CD4-positive, alpha-beta T cell treated with Interleukin-2 at 100 ng/mL for 4 hours (primary cell): ENCODE results near the gene TEKT1.
"Not testable (repeated sequence)": the region's sequence is repeated elsewhere in the genome, so short reads cannot be mapped to it uniquely, and the experiment has no call there.

ENCODE experiments used
- DNase-seq: peaks from one replicate; pipeline ENCODE4 v3.0.0-alpha.2; 2020; ENCODE audit warnings: low spot score

Gene TEKT1

DNA sequence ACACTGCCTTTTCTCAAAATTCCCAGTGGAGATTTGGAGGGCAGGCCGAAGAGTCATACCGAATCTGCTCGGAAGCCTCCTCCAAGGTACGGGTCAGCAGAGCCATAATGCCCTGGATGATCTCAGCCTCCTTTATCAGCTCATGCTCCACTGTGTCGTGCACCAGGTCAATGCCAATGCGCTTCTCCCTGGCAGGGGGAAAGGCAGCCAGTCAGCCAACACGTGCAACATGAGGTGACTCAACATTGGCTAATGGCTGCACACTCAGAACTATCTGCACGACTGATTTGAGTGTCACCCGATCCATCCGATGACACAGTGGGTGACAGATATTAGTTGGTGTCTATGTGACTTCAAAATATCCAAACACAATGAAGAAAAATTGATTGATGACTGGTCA lies 15.8 kb downstream of the TEKT1 start:
- DNase-seq: no peak

DNA sequence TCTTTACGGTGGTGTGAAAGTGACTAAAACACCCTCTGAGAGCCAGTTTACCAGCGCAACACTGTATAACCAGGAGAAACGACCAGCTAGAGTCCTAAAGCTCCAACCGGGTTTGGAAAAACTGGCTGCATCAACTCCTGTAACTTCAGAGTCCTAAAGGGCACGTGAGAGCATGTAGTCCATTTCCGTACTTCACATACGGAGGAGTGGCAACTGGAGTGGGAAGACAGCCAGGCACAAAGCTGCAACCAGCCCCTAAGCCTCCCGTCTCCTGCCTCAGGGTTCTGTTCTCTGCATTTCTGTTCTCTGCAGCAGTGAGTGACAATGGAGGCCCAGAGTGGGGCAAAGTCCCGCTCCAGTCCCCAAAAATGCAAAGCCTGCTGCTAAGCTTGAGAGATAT lies 19.2 kb downstream of the TEKT1 start:
- no peak for DNase-seq

DNA sequence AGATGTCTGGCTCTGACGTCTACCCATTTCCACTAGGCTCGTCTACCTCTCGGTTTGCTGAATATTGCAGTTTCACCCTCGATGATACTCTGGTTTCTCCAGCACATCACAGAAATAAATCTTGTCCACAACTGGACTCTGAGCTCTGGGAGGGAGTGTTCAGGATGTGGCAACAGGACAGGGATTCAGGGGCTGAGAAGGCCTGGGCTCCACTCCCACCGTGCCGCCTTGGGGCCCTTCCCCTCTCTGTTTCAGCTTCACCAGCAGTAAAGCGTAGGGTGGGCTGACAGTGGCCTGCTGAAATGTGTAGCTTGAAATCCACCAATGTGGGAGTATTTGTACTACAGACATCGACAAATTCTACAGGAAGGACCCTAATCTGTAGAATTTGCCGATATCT lies 20.0 kb downstream of the TEKT1 start:
- no peak for DNase-seq

DNA sequence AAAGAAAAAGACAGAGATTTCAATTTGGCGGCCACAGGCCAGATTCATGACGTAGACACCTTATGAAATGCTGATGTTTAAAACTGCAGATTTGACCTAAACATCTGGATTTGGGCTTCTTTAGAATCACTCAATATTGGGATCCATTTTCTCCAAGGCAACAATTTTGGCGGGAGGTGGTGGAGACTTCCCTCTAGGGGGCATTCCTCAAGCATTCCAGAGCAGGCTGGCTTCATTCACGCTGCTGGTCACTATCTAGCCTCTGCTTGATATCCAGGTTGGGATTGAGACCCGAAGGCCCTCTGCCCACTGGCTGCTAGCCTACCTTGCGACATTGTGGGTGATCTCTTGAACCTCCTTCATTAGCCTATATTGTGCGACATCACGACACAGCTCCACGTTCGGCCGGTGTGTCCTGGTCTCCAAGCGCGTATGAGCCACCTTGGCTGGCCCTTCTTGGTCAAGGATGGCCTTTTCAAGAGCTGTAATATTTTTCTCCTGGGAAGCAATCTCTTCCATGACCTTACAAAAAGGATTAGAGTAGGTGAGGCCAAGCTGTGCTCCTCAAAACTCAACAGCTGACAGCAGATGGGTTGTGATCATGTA lies 31.0 kb downstream of the TEKT1 start:
- DNase-seq: no peak

DNA sequence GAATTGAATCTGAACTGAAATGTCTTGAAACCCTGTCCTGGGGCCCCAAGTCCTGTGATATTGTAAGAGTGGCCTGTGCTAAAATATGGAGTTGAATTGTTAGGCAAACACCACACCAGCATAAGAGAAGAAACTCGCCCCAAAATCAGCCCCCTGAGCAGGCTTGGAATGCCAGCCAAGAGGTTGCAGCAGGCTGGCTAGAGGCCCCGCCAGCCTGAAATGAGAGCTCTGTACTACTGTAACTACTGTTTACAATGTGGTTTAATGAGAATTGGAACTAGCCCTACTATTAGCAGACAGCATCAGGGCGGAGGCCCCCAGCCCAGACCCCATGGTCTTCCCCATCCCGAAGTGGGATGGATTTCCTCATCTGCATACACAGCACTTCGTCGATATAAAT lies 31.8 kb downstream of the TEKT1 start:
- DNase-seq: no peak

DNA sequence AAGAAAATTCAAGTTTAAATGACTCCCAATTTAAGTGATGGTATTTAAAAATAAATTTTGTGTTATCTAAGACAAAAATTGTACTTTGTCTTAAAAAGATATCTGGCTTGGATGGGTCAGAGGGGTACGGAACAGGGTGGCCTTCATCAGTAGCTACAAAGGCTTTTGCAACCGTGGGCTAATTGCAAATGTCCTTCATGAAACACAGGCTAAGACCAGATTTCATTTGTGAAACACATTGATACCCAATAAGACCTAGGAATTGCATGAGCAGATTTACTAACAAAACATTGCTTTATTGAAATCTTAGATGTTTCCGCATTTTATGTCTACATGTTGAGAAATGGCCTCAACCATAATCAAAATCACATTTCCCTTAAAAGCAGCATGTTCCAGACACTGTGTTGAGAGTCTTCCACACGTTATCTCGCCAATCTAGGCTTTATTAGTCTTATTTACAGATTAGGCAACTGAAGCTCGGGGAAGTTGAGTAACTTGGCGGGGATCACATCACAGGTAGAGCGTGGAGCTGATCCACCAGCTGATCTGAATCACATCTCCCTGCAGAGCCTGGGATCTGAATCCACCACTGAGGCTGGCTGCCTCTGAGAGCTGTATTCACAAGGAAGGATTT lies 33.7 kb downstream of the TEKT1 start:
- DNase-seq: no peak

DNA sequence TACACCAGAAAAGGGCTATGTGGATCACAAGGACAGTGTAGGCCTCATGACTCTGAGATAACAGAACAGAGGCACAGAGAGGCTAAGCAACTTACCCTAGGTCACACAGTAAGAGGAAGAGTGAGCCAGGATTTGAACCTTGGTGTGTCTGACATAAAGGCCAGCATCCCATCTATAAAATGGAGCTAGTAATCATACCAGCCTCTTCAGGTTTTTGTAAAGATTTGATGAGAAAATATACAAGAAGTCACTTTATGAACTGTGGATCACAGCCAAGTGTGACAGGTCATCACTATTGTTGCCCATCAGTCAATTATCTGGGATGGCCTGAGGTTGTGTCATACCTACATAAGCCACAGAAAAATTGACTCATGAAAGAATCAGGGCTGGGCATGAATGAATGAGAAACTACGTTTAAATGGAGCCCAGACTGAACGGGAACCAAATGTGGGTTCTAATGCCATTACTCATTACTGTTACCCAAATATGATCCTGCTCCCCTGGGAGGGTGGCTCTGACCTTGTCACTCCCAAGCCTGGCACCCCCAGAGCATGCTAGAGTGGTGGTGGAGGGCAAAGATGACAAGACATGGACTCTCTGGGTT lies 34.5 kb downstream of the TEKT1 start:
- DNase-seq: no peak

DNA sequence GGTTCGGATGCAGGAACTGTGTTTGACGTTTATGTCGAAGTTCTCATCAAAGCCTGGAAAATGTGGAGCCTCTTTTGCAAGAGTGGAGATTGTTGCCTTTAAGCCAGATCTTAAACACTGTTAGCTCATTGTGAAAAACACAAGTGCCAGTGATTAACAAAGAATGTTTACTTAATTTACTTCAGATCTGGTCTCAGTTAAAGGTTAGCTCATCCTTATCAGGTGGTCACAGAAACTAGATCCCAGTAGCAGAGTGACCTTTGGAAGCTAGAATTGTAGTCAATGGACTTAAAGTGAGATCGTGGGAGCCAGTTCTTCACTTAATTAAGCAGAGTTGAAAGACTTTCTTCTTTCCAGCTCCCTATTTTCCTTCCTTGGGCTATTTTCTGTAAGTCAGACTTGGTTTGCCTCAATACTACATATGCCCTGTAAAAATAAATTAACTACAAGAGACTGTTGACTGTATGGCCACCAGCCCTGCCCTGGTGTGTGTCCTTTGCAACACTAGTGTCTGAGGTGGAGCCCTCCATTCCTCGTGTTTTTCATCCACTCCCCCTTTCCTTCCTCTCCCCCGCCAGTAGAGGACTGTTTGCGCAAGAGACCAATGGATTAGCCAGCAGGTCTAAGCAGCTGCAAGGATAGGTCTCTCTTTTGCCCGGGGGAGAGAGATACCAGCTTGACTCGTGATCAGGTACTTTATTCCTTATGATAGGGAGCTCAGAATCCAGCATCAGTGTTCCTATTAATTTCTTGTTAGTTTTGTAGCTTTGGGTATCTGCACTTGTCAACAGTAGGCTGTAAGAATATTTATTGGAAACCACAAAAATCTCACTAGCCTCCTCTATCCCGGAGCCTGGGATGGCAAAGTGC lies 35.3 kb downstream of the TEKT1 start:
- no peak for DNase-seq

DNA sequence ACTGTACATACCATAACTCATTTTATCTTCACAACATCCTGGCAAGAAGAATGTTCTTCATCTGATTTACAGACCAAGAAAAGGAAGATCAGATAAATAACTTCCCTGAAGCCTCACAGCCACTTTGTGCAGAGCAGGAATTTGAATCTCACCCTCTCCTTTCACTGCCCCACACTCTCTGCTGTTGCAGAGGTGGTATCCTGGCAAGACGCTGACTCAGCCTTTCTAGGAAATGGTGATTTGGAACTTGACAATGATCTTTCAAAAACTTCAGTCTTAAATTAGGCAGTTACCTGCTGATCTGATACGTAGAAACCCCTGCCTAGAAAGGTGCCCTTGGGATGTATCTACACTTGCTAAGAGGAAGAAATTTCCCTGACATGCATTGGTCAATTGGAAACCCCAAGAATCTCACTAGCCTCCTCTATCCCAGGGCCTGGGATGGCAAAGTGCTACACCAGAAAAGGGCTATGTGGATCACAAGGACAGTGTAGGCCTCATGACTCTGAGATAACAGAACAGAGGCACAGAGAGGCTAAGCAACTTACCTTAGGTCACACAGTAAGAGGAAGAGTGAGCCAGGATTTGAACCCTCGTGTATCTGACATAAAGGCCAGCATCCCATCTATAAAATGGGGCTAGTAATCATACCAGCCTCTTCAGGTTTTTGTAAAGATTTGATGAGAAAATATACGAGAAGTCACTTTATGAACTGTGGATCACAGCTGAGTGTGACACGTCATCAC lies 37.6 kb downstream of the TEKT1 start:
- DNase-seq: no peak

DNA sequence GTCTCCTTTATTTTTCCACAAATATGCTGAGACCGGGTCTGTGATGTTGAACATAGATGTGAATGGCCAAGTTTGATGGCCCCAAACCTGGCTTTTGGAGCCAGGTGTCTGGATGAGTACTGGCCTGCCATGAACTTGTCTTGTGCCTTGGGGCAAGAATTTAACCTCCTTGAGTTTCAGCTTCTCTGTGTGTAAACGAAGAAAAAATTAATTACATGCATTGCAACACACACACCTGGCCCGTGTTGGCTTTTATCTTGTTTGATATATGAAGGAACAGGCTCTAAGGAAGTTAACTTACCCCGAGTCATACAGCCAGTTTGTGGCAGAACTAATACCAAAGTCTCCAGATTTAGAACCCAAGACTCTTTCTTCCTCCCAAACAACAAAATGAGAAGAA lies 42.4 kb downstream of the TEKT1 start:
- DNase-seq: no peak

DNA sequence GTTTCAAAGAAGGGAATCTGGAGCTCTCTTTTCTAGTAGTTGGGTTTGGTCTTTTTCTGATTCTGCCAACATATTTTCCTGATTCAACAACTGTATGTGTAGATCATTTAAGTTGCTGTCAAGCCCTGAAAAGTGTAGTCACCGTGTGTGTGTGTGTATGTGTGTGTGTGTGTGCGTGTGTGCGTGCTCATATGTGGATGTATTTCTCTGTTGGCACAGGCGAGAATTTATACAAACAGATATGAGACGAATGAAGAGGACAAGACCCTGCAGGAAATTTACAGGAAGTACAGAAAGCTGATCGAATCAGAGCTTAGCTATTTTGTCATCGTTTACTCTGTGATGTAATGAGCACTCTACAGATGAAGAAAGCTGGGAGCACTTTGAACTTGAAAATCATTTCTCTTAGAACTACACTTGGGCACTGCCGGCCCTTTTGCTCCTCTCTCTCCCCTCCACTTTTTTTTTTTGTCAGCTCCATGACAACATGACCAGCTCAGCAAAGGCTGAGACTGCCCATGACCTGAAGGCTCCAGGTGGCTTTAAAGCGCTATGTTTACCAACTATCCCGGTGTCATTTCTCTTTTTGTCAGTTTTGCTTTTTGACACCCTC lies 44.3 kb downstream of the TEKT1 start:
- no peak for DNase-seq

DNA sequence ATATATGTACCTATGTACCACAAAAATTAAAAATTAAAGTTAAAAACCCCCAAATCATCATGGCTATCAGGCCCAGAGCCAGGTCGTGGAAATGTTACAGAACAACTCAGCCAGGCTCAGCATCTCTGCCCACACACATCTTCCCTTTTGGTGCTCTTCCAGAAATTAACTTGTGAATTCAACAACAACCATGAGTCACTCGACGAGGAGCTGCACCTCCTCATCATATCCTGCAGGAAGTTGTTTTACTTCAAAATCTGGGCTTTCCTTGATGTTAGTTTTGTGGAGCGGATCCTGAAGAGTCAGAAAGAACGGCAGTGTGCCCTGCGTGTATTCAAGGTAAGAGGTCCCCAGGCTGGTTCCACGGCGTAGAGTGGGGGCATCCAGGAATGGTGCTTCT lies 44.9 kb downstream of the TEKT1 start:
- DNase-seq: no peak

DNA sequence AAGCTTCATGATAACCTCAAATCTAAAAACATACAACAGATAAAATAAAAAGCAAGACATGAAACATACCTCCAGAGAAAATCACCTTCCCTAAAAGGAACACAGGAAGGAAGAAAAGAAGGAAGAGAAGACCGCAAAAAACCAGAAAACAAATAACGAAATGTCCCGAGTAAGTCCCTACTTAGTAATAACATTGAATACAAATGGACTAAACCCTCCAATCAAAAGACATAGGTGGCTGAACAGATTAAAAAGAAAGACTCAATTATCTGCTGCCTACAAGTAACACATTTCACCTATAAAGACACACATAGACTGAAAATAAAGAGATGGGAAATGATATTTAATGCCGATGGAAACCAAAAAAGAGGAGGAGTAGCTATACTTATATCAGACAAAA lies 49.3 kb downstream of the TEKT1 start:
- DNase-seq: no peak

DNA sequence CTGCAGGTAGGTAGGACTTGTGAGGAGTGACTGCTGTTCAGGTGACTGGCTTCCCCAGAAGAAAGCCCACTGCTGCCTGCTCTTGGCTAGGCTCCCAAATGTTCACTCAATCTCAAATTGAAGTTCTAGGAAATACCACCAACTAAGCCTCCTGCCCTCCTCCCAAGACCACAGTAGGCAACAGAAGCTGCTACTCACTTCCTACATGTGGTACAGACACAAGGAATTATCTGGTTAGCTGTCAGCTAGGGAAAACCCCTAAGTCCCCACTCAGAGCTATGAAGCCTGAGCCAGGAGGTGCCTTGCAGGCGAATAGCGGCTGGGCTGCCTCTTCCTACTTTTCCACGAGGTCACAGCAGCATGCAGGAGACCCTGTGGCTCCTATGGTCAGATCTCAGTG lies 50.6 kb downstream of the TEKT1 start:
- DNase-seq: no peak

DNA sequence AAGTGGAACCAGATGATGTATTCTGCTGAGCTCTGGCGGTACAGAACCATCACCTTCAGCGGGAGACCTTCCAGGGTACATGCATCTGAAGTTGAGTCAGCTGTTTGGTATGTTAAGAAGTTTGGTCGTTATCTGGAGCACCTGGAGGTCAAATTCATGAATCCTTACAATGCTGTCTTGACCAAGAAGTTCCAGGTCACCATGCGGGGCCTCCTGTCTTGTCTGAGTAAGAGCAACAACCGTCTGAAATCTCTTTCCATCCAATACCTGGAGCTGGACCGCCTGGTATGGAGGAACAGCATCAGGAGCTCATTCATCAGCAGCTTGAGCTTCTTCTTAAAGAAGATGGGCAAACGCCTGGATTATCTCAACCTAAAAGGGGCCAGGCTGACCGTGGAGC lies 51.5 kb downstream of the TEKT1 start:
- DNase-seq: no peak

DNA sequence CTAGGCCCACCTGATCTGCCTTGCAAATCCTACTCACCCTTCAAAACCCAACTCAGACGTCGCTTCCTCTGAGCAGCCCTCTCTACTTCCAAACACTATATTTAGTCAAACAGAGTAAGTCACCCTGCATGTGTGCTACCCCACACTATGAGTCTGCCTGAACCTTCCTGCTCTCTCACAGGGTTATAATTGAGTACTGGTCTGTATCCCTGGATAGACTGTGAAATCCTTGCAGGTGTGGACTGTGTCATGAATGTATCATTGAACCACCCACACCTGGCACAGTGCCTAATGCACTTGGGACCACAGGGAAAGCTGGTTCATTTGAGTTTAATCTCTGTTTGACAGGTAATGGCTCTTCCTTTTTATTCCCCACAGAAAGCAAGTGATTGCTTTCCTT lies 52.1 kb downstream of the TEKT1 start:
- DNase-seq: no peak

DNA sequence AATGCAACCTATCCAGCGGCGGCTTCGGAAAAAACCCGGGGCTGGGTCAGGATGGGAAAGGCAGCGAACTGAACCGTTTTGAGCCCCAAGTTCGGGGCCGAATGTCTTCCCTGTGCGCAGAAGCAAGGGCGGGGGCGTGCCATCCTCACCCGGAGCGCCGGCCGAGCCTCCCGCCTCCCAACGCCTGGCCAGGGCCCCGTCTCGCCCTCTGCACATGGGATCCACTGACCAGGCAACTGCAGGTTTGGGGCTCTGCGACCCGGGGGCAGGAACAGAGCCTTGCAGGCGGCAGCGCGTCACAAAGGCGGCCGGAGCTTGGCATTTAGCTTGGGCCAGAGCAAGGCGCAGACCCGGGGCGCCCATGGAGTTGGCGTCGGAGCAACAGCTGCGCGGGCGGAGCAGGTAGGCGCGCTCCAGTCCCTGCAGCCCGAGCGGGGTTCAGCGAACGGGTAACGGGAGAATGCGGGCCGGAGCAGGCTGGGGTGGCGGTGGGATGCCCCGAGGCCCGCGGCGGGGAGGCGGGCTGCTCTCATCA lies 55.6 kb downstream of the TEKT1 start, which contains the start of gene FBXO39:
FBXO39 (plus strand) TSS at position 345 of the 535 bp plus-strand sequence. CDS start 3,654 bp downstream, outside the sequence.
- DNase-seq: no peak

DNA sequence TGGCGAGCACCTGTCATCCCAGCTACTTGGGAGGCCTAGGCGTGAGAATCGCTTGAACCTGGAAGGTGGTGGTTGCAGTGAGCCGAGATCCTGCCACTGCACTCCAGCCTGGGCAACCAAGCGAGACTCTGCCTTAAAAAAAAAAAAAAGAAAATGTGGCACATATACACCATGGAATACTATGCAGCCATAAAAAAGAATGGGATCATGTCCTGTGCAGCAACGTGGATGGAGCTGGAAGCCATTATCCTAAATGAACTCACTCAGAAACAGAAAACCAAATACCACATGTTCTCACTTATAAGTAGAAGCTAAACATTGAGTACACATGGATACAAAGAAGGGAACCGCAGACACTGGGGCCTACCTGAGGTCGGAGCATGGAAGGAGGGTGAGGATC lies 56.6 kb downstream of the TEKT1 start:
- DNase-seq: not testable (repeated sequence)

DNA sequence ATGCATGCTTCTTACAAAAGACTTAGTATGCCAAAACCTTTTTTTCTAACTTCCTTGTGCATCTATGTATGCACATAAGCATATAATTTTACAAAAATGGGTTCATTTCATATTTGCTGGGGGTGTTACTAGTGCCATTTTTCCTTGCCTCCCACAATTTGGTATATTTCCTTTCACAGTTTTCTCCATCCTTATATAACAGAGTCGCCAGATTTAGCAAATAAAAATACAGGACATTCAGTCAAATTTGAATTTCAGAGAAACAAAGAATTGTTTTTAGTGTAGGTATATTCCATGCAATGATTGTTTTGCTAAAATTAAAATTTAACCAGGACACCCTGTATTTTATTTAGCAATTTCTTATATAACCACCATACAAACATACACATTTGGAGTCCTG lies 59.5 kb downstream of the TEKT1 start:
- no peak for DNase-seq

DNA sequence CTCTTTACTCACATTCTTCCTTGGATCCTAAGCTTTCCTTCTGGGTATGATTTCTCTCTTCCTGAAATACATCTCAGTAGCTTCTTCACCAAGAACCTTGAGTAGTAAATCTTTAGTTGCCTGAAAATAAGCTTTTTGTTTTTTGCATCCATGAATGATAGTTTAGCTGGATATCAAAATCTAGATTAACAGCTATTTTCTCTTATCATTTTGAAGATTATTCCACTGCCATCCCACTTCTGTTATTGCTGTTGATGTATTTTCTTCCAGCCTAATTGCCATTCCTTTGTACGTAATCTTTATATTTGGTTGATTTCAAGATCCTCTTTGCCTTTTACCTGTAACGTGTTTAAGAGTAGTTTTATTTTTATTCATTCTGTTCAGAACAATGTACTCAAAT lies 63.1 kb downstream of the TEKT1 start:
- no peak for DNase-seq

DNA sequence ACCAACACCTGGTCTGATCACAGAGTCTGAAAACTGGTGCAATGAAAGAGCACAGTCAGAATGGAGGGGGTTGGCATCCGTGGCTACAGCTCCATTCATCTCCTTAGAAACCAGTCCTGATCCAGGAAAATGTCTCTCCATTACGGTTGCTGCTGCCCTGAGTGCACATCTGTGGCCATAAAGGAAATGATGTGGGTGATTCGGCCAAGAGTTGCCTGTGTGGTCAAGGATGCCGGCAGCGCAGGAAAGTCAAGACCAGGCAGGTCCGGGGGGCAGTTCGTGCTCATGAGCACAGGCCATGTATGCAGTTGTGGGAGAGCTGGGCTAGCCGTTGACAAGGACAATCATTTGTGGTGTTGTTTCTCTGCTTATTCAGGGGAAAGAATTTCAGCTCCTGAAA lies 69.8 kb downstream of the TEKT1 start:
- DNase-seq: no peak
